CD14-positive monocyte (primary cell): Measurements from ENCODE around the gene IGF2BP3. TPM values are rescaled to one million over a fixed set of nuclear protein-coding genes. Genes with fewer than 3 reads are reported as not detected.

Experiments
- DNase-seq, 3 donors: peaks; one replicate each; pipeline ENCODE4 v3.0.0-alpha.2; 2011 to 2022
- H2AFZ ChIP-seq: 2 replicates; pipeline ENCODE4 v1.6.0; 2012; ENCODE audit warnings: mild to moderate bottlenecking, low read depth, low read length, inconsistent platforms; ENCODE audit not compliant: insufficient read depth, poor library complexity, severe bottlenecking
- H3K27ac ChIP-seq, 2 donors: 1 replicate in 1 of 2; 2 replicates in 1 of 2; pipeline ENCODE4 v1.5.1; 2012 to 2013; ENCODE audit warnings: low read length in 2 of 2, control low read depth in 1 of 2, inconsistent platforms in 1 of 2, low read depth in 1 of 2, mild to moderate bottlenecking in 1 of 2
- H3K27me3 ChIP-seq, 2 donors: one replicate each; pipeline versions ENCODE4 v1.6.0 to v1.6.1; 2011 to 2013; ENCODE audit warnings: low read length in 2 of 2; ENCODE audit not compliant: control insufficient read depth in 2 of 2, insufficient read depth in 2 of 2
- H3K36me3 ChIP-seq, 2 donors: replicated peaks in 1 of 2; 1 replicate in 1 of 2; 2 replicates in 1 of 2; pipeline versions ENCODE4 v1.5.1 to v1.6.1; 2012 to 2013; ENCODE audit warnings: low read length in 2 of 2, control low read depth in 1 of 2, inconsistent platforms in 1 of 2, mild to moderate bottlenecking in 1 of 2; ENCODE audit not compliant: insufficient read depth in 2 of 2, control insufficient read depth in 1 of 2
- H3K4me1 ChIP-seq, 2 donors: 1 replicate in 1 of 2; 2 replicates in 1 of 2; pipeline versions ENCODE4 v1.5.1 to v1.6.1; 2012 to 2013; ENCODE audit warnings: low read length in 2 of 2, control low read depth in 1 of 2, inconsistent platforms in 1 of 2, mild to moderate bottlenecking in 1 of 2, moderate library complexity in 1 of 2; ENCODE audit not compliant: insufficient read depth in 2 of 2, control insufficient read depth in 1 of 2
- H3K4me2 ChIP-seq: replicated peaks from 2 replicates; pipeline ENCODE3; 2012; ENCODE audit warnings: low read length, moderate library complexity, mild to moderate bottlenecking; ENCODE audit not compliant: poor library complexity, severe bottlenecking; ENCODE audit errors: extremely low read depth
- H3K4me3 ChIP-seq, 3 experiments: fragments of 200-600 bp in 1 of 3; sonication (generic) in 1 of 3; replicated peaks in 1 of 3; 1 replicate in 2 of 3; 2 replicates in 1 of 3; pipeline ENCODE4 v1.5.1; 2011 to 2013; ENCODE audit warnings: low read length in 3 of 3, mild to moderate bottlenecking in 3 of 3, control low read depth in 2 of 3, low read depth in 2 of 3, inconsistent platforms in 1 of 3, moderate library complexity in 1 of 3
- H3K79me2 ChIP-seq: 2 replicates; pipeline ENCODE4 v1.6.0; 2012; ENCODE audit warnings: mild to moderate bottlenecking, control low read depth, inconsistent platforms, low read length, moderate library complexity; ENCODE audit not compliant: insufficient read depth
- H3K9ac ChIP-seq: 2 replicates; pipeline ENCODE4 v1.6.0; 2017; ENCODE audit warnings: low read length, mild to moderate bottlenecking; ENCODE audit not compliant: insufficient read depth, poor library complexity, severe bottlenecking
- H3K9me3 ChIP-seq, 2 donors: replicated peaks in 1 of 2; 1 replicate in 1 of 2; 2 replicates in 1 of 2; pipeline versions ENCODE4 v1.5.1 to v1.6.1; 2012 to 2013; ENCODE audit warnings: low read length in 2 of 2, control low read depth in 1 of 2; ENCODE audit not compliant: control insufficient read depth in 1 of 2, insufficient read depth in 1 of 2
- H4K20me1 ChIP-seq: 2 replicates; pipeline ENCODE4 v1.6.0; 2012; ENCODE audit warnings: mild to moderate bottlenecking, low read length, control low read depth, moderate library complexity; ENCODE audit not compliant: insufficient read depth
- H3K27ac Mint-ChIP-seq, 7 donors: one replicate each; pipeline ENCODE4 v1.8.0; 2020; ENCODE audit warnings: mild to moderate bottlenecking in 7 of 7, mixed read lengths in 7 of 7, moderate library complexity in 6 of 7, inconsistent platforms in 2 of 7
- H3K27me3 Mint-ChIP-seq, 3 donors: one replicate each; pipeline ENCODE4 v1.8.0; 2021 to 2022; ENCODE audit warnings: low read depth in 3 of 3, mild to moderate bottlenecking in 3 of 3, mixed read lengths in 3 of 3, moderate library complexity in 3 of 3, inconsistent platforms in 1 of 3
- H3K36me3 Mint-ChIP-seq, 2 donors: one replicate each; pipeline ENCODE4 v1.8.0; 2020; ENCODE audit warnings: mixed read lengths in 2 of 2, inconsistent platforms in 1 of 2, mild to moderate bottlenecking in 1 of 2
- H3K4me1 Mint-ChIP-seq: one replicate; pipeline ENCODE4 v1.8.0; 2020; ENCODE audit warnings: mild to moderate bottlenecking, mixed read lengths
- H3K4me3 Mint-ChIP-seq, 2 donors: one replicate each; pipeline ENCODE4 v1.8.0; 2020; ENCODE audit warnings: mild to moderate bottlenecking in 2 of 2, mixed read lengths in 2 of 2, moderate library complexity in 1 of 2
- H3K9me3 Mint-ChIP-seq, 7 donors: one replicate each; pipeline ENCODE4 v1.8.0; 2020 to 2022; ENCODE audit warnings: mixed read lengths in 7 of 7, mild to moderate bottlenecking in 6 of 7, moderate library complexity in 6 of 7, inconsistent platforms in 2 of 7
- CTCF ChIP-seq: fragments of 200-600 bp; IDR thresholded peaks from one replicate; pipeline ENCODE4 v1.8.0; 2022; ENCODE audit warnings: antibody characterized with exemption, mild to moderate bottlenecking
- WGBS: methylation state at CpG from one replicate; pipeline ENCODE4 v1.1.5; 2013; ENCODE audit warnings: missing lambda C conversion rate; ENCODE audit not compliant: insufficient coverage; 5-methylcytosine and 5-hydroxymethylcytosine counted together
- intact Hi-C, 2 donors: fragments of 100-400 bp; cut with micrococcal nuclease; formaldehyde crosslinking; loops; one replicate each; pipeline versions ENCODE4 v1.15.0 to v1.15.1; 2023
- polyA plus RNA-seq, 3 donors: library from polyadenylated mRNA; depleted of rRNA in 1 of 3; unstranded in 2 of 3; stranded (reverse) in 1 of 3; fragments of 300-500 nt in 2 of 3; fragments of >200 nt in 1 of 3; fragmentation: Illumina TruSeq in 2 of 3; gene quantifications; 1 replicate in 2 of 3; 2 replicates in 1 of 3; pipeline ENCODE4 v1.2.3, GENCODE V29; 2012 to 2021

The IGF2BP3 gene
- polyA plus RNA-seq, 3 donors, result 0.60 to 5.3 (median 3.2) TPM

DNA sequence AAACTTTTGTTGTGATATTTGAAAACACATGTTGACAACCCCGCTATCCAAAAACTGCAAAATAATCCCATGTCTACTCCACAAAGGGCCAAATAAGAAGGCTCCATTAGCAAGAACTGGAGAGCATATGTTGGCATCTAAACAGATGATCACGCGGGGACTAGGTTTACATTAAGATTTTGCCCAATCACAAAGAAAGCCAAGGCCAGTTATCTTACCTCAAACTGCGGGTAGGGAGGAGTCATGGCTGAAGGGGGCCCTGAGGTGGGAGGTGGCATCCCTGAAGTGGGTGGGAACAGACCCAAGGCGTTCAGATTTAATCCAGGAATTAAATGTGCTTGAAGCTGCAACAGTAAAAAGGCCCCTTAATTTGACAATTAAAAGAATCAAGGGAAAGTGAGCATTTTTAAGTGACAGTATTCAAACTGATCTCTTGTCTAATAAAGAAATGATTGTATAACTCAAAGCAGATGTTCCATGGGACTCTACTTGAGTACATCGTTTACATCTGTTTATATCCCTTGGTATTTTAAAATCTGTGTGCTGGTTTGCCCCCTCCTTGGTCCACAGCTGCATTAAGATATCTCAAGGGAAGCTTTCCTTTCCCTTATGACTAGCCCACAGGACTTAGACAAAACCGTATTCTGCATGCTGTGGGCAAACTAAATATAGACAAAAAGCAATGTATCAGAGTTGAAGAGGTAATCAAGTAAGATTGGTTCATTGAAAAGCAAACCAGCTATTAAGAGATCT, 128.3 kb downstream of the IGF2BP3 start:
- Histone ChIP-seq H2AFZ (no peak overlapping the region), H3K4me1 (peaks cover 6 to 15% of the 10 kb centered on the region in 2 donors), H3K36me3 (no peaks in the 10 kb centered on the region), H3K27ac (no peak overlapping the region), H3K9me3 (no peaks in the 10 kb centered on the region), H4K20me1 (no peaks in the 10 kb centered on the region), H3K79me2 (no peaks in the 10 kb centered on the region), H3K27me3 (no peaks in the 10 kb centered on the region), H3K4me3 (no peak overlapping the region), H3K9ac (no peak overlapping the region), H3K4me2 (no peak overlapping the region)
- DNase-seq, result no peak
- Mint-ChIP-seq H3K36me3 (peaks cover 0 to 6% of the 10 kb centered on the region in 2 donors), H3K27ac (no peak overlapping the region), H3K4me3 (no peak overlapping the region), H3K9me3 (peaks cover 0 to 3% (median 0%) of the 10 kb centered on the region in 7 donors), H3K4me1 (peaks cover 12% of the 10 kb centered on the region), H3K27me3 (peaks cover 0 to 1% (median 0%) of the 10 kb centered on the region in 3 donors)
- intact Hi-C loops, result no loop called here
- no peak for TF ChIP-seq CTCF
- WGBS, result 100% methylated on average over 3 of the region's 7 CpGs

DNA sequence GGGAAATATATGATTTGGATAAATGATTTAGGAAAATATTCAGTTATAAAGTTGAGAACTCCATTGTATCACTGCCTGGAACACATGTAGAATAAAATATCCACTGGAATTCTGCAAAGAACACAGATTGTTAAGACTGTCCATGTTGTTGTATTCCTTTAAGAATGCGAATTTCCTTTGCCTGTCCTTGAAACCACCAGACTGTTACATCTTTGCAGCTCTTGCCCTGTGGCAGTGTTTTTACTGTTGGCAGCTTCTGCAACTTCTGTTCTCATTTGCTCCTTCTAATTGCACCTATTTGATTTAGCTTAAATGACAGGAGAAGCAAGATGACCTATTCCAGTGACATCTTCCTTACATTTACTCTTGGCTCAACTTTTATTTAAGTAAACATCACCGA, 131.4 kb downstream of the IGF2BP3 start:
- peaks cover 7 to 10% of the 10 kb centered on the region in 2 donors for H3K4me1 ChIP-seq
- Mint-ChIP-seq H3K9me3 (peaks cover 0 to 3% (median 0%) of the 10 kb centered on the region in 7 donors), H3K36me3 (peaks cover 0 to 2% of the 10 kb centered on the region in 2 donors), H3K27ac (no peak overlapping the region), H3K27me3 (peaks cover 0 to 1% (median 0%) of the 10 kb centered on the region in 3 donors), H3K4me1 (peaks cover 15% of the 10 kb centered on the region), H3K4me3 (no peak overlapping the region)
- no peaks in the 10 kb centered on the region for H3K79me2 ChIP-seq
- no peak overlapping the region for H3K9ac ChIP-seq
- H3K9me3 ChIP-seq, result no peaks in the 10 kb centered on the region
- no peak overlapping the region for H3K27ac ChIP-seq
- no peak for DNase-seq
- no peak overlapping the region for H3K4me2 ChIP-seq
- H3K4me3 ChIP-seq, result no peak overlapping the region
- no peaks in the 10 kb centered on the region for H3K36me3 ChIP-seq
- H4K20me1 ChIP-seq, result no peaks in the 10 kb centered on the region
- TF ChIP-seq CTCF, result no peak
- H2AFZ ChIP-seq, result no peak overlapping the region
- no CpG with 5 or more reads among the region's 2 CpGs for WGBS
- intact Hi-C loops, result no loop called here
- H3K27me3 ChIP-seq, result no peaks in the 10 kb centered on the region
